Left hindlimb (tissue), 1 donor: ENCODE data around the gene NOPCHAP1.

Experiments
- DNase-seq: peaks from one replicate; pipeline ENCODE4 v3.0.0-alpha.2; 2018

The NOPCHAP1 gene

GRCh38 chr12:105025890-105026289 is 39.8 kb downstream of the NOPCHAP1 start:
- peak; percentile 84 for DNase-seq

GRCh38 chr12:105026411-105026810 is 40.3 kb downstream of the NOPCHAP1 start:
- DNase-seq: no peak

GRCh38 chr12:105030820-105031807 is 45.0 kb downstream of the NOPCHAP1 start:
- DNase-seq: no peak

GRCh38 chr12:105032703-105033357 is 46.7 kb downstream of the NOPCHAP1 start:
- DNase-seq: no peak

- no peak for DNase-seq
These were observed 47.7 kb downstream of the NOPCHAP1 start for GRCh38 chr12:105033851-105034250.
